CD4-positive, alpha-beta T cell (primary cell): Measurements from ENCODE around the gene FILIP1. TPM values are rescaled to one million over a fixed set of nuclear protein-coding genes. Genes with fewer than 3 reads are reported as not detected.

Experiments used
- ATAC-seq: fragments of 200-7000 bp; cut with Tn5 transposase; one replicate; pipeline ENCODE4 v1.10.0; 2022; ENCODE audit warnings: mild to moderate bottlenecking; ENCODE audit not compliant: poor library complexity
- CTCF ChIA-PET: fragments of 350-600 bp; sonication (Branson Sonifier 250); formaldehyde crosslinking; loops from one replicate; lab custom pipeline; 2021; ENCODE audit warnings: antibody characterized with exemption, inconsistent platforms; lab: Charles Lee
- POLR2A ChIA-PET: fragments of 350-600 bp; sonication (Branson Sonifier 250); formaldehyde crosslinking; loops from one replicate; lab custom pipeline; 2021; ENCODE audit warnings: antibody characterized with exemption, inconsistent platforms; lab: Charles Lee
- DNase-seq, 14 experiments: peaks; one replicate each; pipeline ENCODE4 v3.0.0-alpha.2; 2013 to 2020; ENCODE audit warnings: mixed read lengths in 2 of 14
- H3K27ac ChIP-seq, 2 donors: one replicate each; pipeline versions ENCODE4 v1.5.1 to v1.7.0; 2013; ENCODE audit warnings: low read length in 2 of 2, low read depth in 1 of 2, mild to moderate bottlenecking in 1 of 2
- H3K27me3 ChIP-seq, 2 experiments: 1 replicate in 1 of 2; 2 replicates in 1 of 2; pipeline versions ENCODE4 v1.6.1 to v1.7.0; 2013; ENCODE audit warnings: low read length in 2 of 2, control low read depth in 1 of 2, mild to moderate bottlenecking in 1 of 2, moderate library complexity in 1 of 2; ENCODE audit not compliant: insufficient read depth in 2 of 2, control insufficient read depth in 1 of 2
- H3K36me3 ChIP-seq: one replicate; pipeline ENCODE4 v1.6.1; 2013; ENCODE audit warnings: low read length, control low read depth; ENCODE audit not compliant: insufficient read depth
- H3K4me1 ChIP-seq: one replicate; pipeline ENCODE4 v1.6.1; 2013; ENCODE audit warnings: low read length, control low read depth; ENCODE audit not compliant: insufficient read depth
- H3K4me3 ChIP-seq: one replicate; pipeline ENCODE4 v1.5.1; 2013; ENCODE audit warnings: mild to moderate bottlenecking, low read length, moderate library complexity
- H3K9me3 ChIP-seq, 2 experiments: 1 replicate in 1 of 2; 2 replicates in 1 of 2; pipeline versions ENCODE4 v1.6.1 to v1.7.0; 2013; ENCODE audit warnings: low read length in 2 of 2, mild to moderate bottlenecking in 2 of 2, control low read depth in 1 of 2, moderate library complexity in 1 of 2; ENCODE audit not compliant: control insufficient read depth in 1 of 2, insufficient read depth in 1 of 2
- H3K27ac Mint-ChIP-seq: one replicate; pipeline ENCODE4 v1.8.0; 2020; ENCODE audit warnings: mixed read lengths
- H3K27me3 Mint-ChIP-seq: one replicate; pipeline ENCODE4 v1.8.0; 2021; ENCODE audit warnings: mixed read lengths
- H3K36me3 Mint-ChIP-seq: one replicate; pipeline ENCODE4 v1.8.0; 2021; ENCODE audit warnings: low read depth, mixed read lengths
- H3K4me1 Mint-ChIP-seq: one replicate; pipeline ENCODE4 v1.8.0; 2021; ENCODE audit warnings: low read depth, mixed read lengths
- H3K4me3 Mint-ChIP-seq: one replicate; pipeline ENCODE4 v1.8.0; 2020; ENCODE audit warnings: mild to moderate bottlenecking, mixed read lengths
- H3K9me3 Mint-ChIP-seq: one replicate; pipeline ENCODE4 v1.8.0; 2020; ENCODE audit warnings: mixed read lengths
- intact Hi-C, 2 experiments: fragments of 100-400 bp; cut with DNase I in 1 of 2; cut with micrococcal nuclease in 1 of 2; formaldehyde crosslinking; loops; one replicate each; pipeline versions ENCODE4 v1.15.1 to v1.9.0; 2023 to 2025; cut with DNase I, micrococcal nuclease
- total RNA-seq, 174 experiments: library from RNA in 2 of 174; stranded (reverse) in 2 of 174; gene quantifications; one replicate each; pipeline ENCODE4 v1.2.3 and lab custom pipeline; 2021 to 2026
- TF ChIP-seq, protein P1 (sequence below): fragments of 200-600 bp; IDR thresholded peaks from one replicate; pipeline ENCODE4 v1.8.0; 2022; ENCODE audit warnings: antibody characterized with exemption, mild to moderate bottlenecking

Gene FILIP1
- total RNA-seq, 2 experiments from 2014 or later, result 0.06 TPM; not detected in 1

DNA sequence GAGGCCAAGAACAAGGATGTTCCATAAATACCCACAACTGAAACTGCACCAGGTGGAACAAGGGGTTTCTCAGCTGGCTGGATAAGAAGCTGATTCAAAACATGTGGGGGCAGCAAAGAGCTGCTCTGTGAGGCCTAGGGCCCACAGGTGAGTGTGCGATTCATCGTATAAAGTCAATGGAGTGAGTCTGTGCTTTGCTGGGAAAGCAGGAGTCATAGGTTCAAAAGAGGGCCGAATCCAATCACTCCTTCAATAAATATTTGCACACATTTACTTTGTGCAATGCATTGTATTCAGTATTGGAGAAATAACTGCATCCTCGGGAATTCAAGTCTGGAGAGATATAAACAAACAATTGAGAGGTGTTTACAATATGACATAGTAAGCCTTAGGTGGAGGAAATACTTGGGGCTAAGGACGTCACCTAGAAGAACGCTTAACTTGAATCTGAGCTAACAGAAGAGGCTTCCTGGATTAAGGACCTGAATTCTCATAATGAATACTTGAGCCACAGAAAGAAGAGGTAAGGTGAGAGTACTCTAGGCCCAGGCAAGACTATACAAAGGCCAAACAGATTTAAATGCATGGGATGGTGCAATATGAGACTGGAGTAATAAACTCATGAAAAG lies 125.3 kb downstream of the FILIP1 start:
- DNase-seq (no peak), ATAC-seq (no peak)
- intact Hi-C loops, result no loop called here
- peaks cover 16% of the 10 kb centered on the region for H3K27me3 Mint-ChIP-seq
- H3K9me3 Mint-ChIP-seq, result no peaks in the 10 kb centered on the region
- CTCF ChIA-PET, result no interaction called here
- Histone ChIP-seq H3K36me3 (no peaks in the 10 kb centered on the region), H3K9me3 (no peaks in the 10 kb centered on the region), H3K27ac (no peak overlapping the region), H3K4me3 (no peak overlapping the region), H3K27me3 (no peaks in the 10 kb centered on the region), H3K4me1 (no peaks in the 10 kb centered on the region)
- H3K27ac Mint-ChIP-seq, result no peak overlapping the region
- H3K36me3 Mint-ChIP-seq, result no peaks in the 10 kb centered on the region
- H3K4me1 Mint-ChIP-seq, result no peaks in the 10 kb centered on the region
- TF ChIP-seq, protein P1, sequence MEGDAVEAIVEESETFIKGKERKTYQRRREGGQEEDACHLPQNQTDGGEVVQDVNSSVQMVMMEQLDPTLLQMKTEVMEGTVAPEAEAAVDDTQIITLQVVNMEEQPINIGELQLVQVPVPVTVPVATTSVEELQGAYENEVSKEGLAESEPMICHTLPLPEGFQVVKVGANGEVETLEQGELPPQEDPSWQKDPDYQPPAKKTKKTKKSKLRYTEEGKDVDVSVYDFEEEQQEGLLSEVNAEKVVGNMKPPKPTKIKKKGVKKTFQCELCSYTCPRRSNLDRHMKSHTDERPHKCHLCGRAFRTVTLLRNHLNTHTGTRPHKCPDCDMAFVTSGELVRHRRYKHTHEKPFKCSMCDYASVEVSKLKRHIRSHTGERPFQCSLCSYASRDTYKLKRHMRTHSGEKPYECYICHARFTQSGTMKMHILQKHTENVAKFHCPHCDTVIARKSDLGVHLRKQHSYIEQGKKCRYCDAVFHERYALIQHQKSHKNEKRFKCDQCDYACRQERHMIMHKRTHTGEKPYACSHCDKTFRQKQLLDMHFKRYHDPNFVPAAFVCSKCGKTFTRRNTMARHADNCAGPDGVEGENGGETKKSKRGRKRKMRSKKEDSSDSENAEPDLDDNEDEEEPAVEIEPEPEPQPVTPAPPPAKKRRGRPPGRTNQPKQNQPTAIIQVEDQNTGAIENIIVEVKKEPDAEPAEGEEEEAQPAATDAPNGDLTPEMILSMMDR, result no peak
- POLR2A ChIA-PET, result no interaction called here
- no peak overlapping the region for H3K4me3 Mint-ChIP-seq

DNA sequence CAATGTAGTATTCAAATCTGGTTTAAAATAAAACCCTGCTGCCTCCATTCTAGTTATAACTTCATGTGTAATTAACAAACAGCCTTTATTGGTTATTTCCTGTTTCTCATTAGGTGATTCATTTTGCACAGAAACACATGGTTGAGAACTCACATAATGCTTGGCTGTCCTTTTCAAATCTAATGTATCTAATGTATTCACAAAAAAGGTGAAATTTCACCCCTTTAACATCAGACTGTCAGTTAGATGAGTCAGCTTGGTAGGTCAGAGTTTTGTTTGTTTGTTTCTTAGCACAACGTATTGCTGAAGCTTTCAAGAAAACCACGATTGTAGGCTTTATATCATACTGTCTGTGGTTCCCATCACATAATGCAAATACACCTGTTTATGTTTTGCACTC lies 130.3 kb downstream of the FILIP1 start:
- TF ChIP-seq, protein P1, result no peak
- Histone ChIP-seq H3K9me3 (no peaks in the 10 kb centered on the region), H3K27me3 (no peaks in the 10 kb centered on the region), H3K4me1 (no peaks in the 10 kb centered on the region), H3K27ac (no peak overlapping the region), H3K4me3 (no peak overlapping the region), H3K36me3 (no peaks in the 10 kb centered on the region)
- Mint-ChIP-seq H3K4me1 (no peaks in the 10 kb centered on the region), H3K36me3 (no peaks in the 10 kb centered on the region), H3K9me3 (no peaks in the 10 kb centered on the region), H3K27ac (no peak overlapping the region), H3K4me3 (no peak overlapping the region), H3K27me3 (peaks cover 14% of the 10 kb centered on the region)
- intact Hi-C loops, result no loop called here
- POLR2A ChIA-PET, result no interaction called here
- CTCF ChIA-PET, result no interaction called here
- DNase-seq (no peak), ATAC-seq (no peak)

DNA sequence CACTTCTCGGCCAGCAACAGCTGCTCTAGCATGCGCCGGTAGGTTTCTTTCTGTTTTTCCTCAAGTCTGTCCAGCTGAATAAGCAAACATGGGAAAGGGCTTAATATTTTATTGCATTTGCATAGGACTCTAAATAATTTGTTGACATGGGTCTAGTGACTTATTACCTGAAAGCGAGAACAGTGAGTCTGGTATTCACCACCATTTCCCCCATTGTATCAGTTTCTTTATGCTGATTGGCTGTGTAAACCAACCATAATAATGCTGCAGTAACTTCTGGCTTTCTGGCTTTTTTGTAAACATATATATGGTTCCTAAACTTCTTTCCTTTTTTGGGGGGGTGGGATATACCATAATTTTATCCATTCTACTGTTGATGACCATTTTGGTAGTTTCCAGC lies 140.0 kb downstream of the FILIP1 start:
- ChIA-PET POLR2A (no interaction called here), CTCF (interaction anchor here (0.7 kb wide), 1 partner anchor 13 kb away, joined by 3 read pairs; no protein-coding TSS in a partner anchor)
- H3K36me3 Mint-ChIP-seq, result no peaks in the 10 kb centered on the region
- no peak overlapping the region for H3K27ac Mint-ChIP-seq
- no peaks in the 10 kb centered on the region for H3K36me3 ChIP-seq
- DNase-seq (no peak), ATAC-seq (no peak)
- H3K4me3 ChIP-seq, result no peak overlapping the region
- no peak overlapping the region for H3K4me3 Mint-ChIP-seq
- intact Hi-C loops, result no loop called here
- no peaks in the 10 kb centered on the region for H3K9me3 Mint-ChIP-seq
- H3K27ac ChIP-seq, result no peak overlapping the region
- H3K27me3 ChIP-seq, result peaks cover 10 to 11% of the 10 kb centered on the region in 2 experiments
- peaks cover 69% of the 10 kb centered on the region for H3K27me3 Mint-ChIP-seq
- no peaks in the 10 kb centered on the region for H3K9me3 ChIP-seq
- peaks cover 8% of the 10 kb centered on the region for H3K4me1 Mint-ChIP-seq
- peaks cover 6% of the 10 kb centered on the region for H3K4me1 ChIP-seq
- TF ChIP-seq, protein P1, result no peak
